ENCODE results near the gene BABAM2.

The BABAM2 gene

GRCh38 chr2:28349546-28350165 is 459.1 kb downstream of the BABAM2 start:
- no peak for TF ChIP-seq ZNF274 (IDR thresholded peaks at IDR 0.05; ENCODE audit: low read depth, low read length)
- no peak overlapping the region for H3K4me3 ChIP-seq (ENCODE audit: low read length)

GRCh38 chr2:28350196-28350595 is 459.7 kb downstream of the BABAM2 start:
- no peak for TF ChIP-seq ZNF274 (IDR thresholded peaks at IDR 0.05; ENCODE audit: low read depth, low read length)

DNA sequence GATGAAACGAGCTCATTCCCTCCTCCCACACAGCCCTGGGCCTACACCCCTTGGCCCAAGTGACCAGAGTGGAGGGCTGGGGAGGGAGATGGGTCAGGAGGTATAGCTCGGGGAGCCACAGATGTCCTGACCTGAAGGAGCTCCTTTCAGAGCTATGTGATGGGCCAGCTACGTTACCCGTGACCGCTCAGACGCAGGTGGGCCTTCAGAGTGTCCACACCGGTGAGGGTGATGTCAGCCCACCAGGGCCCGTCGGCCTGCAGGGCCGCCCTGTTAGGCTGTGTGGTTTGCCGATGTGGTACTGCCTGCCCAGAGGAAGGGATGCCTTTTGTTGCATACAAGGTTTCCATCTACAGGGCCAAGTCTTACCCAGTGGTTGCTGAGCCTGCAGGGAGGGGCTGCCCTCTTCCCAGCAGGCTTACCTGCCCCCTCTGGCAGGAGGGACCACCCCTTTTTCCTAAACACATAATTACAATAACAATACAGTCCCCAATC is 460.3 kb downstream of the BABAM2 start:
- H3K4me3 ChIP-seq (ENCODE audit: low read length), result no peak overlapping the region
- TF ChIP-seq ZNF274 (IDR thresholded peaks at IDR 0.05; ENCODE audit: low read depth, low read length), result no peak

More at GRCh38 chr2:28350196-28350595, 459.7 kb downstream of the BABAM2 start:
- H3K4me3 ChIP-seq (ENCODE audit: low read length), result no peak overlapping the region

DNA sequence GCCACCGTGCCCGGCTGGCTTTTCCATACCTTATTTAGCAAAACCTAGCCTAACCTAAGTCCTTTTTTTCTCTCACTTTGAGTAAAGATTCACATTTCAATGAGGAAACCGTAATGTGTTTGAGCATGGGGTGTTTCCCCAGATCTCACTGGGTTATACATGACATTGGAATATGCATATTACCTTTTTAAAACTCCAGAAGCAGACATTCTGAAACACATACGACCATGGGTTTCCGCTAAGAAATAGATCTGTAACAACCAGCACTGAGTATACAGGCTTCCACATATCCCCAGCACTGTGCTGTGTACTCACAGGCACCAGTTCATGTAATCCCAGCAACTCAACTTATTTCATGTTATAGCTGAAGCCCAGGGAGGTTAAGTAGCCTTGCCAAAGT is 461.1 kb downstream of the BABAM2 start:
- no peak overlapping the region for H3K4me3 ChIP-seq (ENCODE audit: low read length)
- no peak for TF ChIP-seq ZNF274 (IDR thresholded peaks at IDR 0.05; ENCODE audit: low read depth, low read length)

DNA sequence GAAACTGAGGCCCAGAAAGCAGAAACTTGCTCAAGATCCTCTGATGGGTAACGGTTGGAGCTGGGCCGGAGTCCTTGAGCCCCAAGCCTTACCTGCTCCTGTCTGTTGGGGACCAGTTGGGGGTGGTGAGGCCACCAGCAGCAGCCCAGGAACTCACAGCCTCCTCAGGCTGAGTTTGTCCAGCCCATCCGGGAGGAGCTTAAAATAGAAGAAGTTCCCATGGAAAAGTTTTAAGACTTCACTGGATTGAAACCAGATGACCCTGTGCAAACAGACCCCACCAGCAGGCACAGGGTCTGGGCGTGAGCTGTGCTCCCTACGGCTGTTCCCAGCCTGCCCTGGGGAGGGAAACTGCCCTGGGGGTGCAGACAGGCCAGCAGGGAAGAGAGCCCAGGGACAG is 461.6 kb downstream of the BABAM2 start:
- TF ChIP-seq ZNF274 (IDR thresholded peaks at IDR 0.05; ENCODE audit: low read depth, low read length), result no peak

DNA sequence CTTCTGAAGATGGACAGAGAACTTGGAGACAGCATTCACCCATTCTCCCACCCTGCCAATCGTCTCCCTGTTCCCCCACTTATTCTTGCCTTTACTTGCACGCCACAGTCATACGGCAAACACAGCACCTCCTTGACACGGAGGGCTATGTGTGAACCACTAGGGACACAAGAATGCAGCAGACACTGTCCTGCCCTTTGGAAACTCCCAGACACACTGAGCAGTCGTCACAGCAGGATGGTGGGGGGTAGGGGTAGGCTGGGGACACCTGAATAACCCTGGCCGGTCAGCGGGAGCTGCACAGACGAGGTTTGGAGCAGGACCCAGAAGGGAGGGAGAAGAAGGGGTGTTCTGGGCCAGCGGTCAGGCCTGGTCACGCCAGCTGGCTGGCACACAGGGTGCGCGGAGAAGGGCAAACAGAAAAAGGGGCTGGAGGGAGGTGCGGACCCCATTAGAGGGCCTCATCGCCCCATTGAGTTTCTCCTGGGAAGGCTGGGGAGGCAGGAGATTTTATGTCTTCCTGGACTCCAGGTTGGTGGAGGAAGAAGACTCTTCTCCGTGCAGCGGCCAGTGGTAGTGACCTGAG is 462.2 kb downstream of the BABAM2 start:
- TF ChIP-seq ZNF274 (IDR thresholded peaks at IDR 0.05; ENCODE audit: low read depth, low read length), result no peak
- no peak overlapping the region for H3K4me3 ChIP-seq (ENCODE audit: low read length)

More for the DNA sequence above, 461.6 kb downstream of the BABAM2 start:
- H3K4me3 ChIP-seq (ENCODE audit: low read length), result no peak overlapping the region

GRCh38 chr2:28354920-28355520 is 464.5 kb downstream of the BABAM2 start:
- TF ChIP-seq ZNF274 (IDR thresholded peaks at IDR 0.05; ENCODE audit: low read depth, low read length), result no peak

GRCh38 chr2:28355521-28356094 is 465.1 kb downstream of the BABAM2 start:
- no peak for TF ChIP-seq ZNF274 (IDR thresholded peaks at IDR 0.05; ENCODE audit: low read depth, low read length)
- H3K4me3 ChIP-seq (ENCODE audit: low read length), result no peak overlapping the region

More at GRCh38 chr2:28354920-28355520, 464.5 kb downstream of the BABAM2 start:
- no peak overlapping the region for H3K4me3 ChIP-seq (ENCODE audit: low read length)

GRCh38 chr2:28356095-28356911 is 465.8 kb downstream of the BABAM2 start:
- no peak overlapping the region for H3K4me3 ChIP-seq (ENCODE audit: low read length)
- TF ChIP-seq ZNF274 (IDR thresholded peaks at IDR 0.05; ENCODE audit: low read depth, low read length), result no peak

DNA sequence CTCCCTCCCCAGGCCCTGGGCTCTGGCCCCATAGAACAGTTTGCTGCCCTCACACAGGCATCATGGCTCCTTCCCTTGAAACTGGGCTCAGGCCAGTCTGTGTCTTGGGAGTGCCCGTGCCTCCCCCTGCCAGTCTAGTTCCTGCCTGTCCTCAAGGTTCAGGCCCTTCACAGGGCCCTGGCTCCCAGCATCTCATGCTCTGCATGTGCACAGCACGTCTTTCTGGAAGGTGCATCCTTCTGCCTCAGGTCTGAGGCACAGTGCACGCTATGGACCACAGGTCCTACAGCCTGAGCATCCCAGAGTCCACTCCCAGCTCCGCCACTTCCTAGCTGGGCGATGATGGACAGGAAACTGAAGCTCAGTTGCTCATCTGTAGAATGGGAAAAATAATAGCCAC is 466.5 kb downstream of the BABAM2 start:
- H3K4me3 ChIP-seq (ENCODE audit: low read length), result no peak overlapping the region
- no peak for TF ChIP-seq ZNF274 (IDR thresholded peaks at IDR 0.05; ENCODE audit: low read depth, low read length)

DNA sequence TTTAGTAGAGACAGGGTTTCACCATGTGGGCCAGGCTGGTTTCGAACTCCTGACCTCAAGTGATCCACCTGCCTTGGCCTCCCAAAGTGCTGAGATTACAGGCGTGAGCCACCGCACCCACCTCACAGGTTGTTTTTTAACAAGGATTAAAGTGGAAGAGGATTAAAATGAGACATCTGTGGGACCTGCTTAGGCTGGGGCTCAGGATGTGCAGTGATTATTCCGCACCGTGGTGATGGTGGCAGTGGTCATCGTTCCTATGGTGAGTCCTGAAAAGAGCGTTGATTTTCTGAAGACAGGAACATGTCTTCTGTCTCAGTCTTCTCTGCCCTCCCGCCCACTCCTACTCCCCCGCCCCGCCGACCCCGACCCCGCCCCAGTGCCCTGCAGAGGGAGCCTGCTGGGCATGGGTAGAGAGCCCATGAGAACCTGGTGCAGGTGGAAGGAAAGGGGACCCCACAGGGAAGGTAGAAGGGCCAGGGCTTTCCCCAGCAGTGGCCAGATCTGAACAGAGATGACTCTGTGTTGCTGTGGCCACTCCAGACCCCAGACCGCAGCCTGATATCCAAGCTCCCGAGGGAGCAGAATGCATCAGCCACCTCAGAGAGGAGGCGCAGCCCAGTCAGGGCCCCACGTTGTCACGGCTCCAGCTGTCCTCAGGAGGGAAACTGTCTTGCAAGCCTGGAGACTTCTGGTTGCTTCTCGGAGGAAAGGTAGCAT is 467.6 kb downstream of the BABAM2 start:
- H3K4me3 ChIP-seq (ENCODE audit: low read length), result no peak overlapping the region
- TF ChIP-seq ZNF274 (IDR thresholded peaks at IDR 0.05; ENCODE audit: low read depth, low read length), result no peak

- TF ChIP-seq ZNF274 (IDR thresholded peaks at IDR 0.05; ENCODE audit: low read depth, low read length), result no peak
- H3K4me3 ChIP-seq (ENCODE audit: low read length), result no peak overlapping the region
Measured at GRCh38 chr2:28358668-28359201, 468.2 kb downstream of the BABAM2 start.
